Forelimb muscle (tissue), 1 donor: ENCODE measurements around the gene ACY1. TPM values are rescaled to one million over a fixed set of nuclear protein-coding genes. Genes with fewer than 3 reads are reported as not detected.

ENCODE experiments used
- DNase-seq: peaks from one replicate; pipeline ENCODE4 v3.0.0-alpha.2; 2013; ENCODE audit warnings: low read depth
- polyA plus RNA-seq: library from polyadenylated mRNA; unstranded; fragments of 120-200 nt; gene quantifications from one replicate; pipeline ENCODE4 v1.2.1, GENCODE V29; 2013; ENCODE audit not compliant: insufficient read length

The ACY1 gene
- polyA plus RNA-seq, 1 donor = 12.9 TPM

GRCh38 chr3:51963951-51964451, 19.3 kb upstream of the ACY1 start:
- DNase-seq = no peak

- no peak for DNase-seq
Observed at GRCh38 chr3:51964521-51964920, 18.8 kb upstream of the ACY1 start.

- DNase-seq = no peak
Observed at GRCh38 chr3:51966016-51966415, 17.3 kb upstream of the ACY1 start.

GRCh38 chr3:51966486-51966885, 16.8 kb upstream of the ACY1 start:
- no peak for DNase-seq

- DNase-seq = no peak
Observed at GRCh38 chr3:51966922-51967383, 16.4 kb upstream of the ACY1 start.

- DNase-seq = no peak
Observed at GRCh38 chr3:51967384-51968169, 15.8 kb upstream of the ACY1 start, which contains the start of gene PCBP4. PCBP4 (minus strand) TSS chr3:51967454; CDS start chr3:51961240, 6,214 bp downstream.

- DNase-seq = no peak
Observed at GRCh38 chr3:51968170-51968775, 15.1 kb upstream of the ACY1 start.

GRCh38 chr3:51968883-51969678, 14.3 kb upstream of the ACY1 start:
- DNase-seq = no peak

GRCh38 chr3:51969841-51970240, 13.5 kb upstream of the ACY1 start:
- DNase-seq = no peak

GRCh38 chr3:51970606-51971300, 12.6 kb upstream of the ACY1 start:
- DNase-seq = no peak

GRCh38 chr3:51971350-51971749, 12.0 kb upstream of the ACY1 start:
- no peak for DNase-seq

- no peak for DNase-seq
Observed at GRCh38 chr3:51974277-51974962, 8.9 kb upstream of the ACY1 start.

- no peak for DNase-seq
Observed at GRCh38 chr3:51974963-51975851, 8.1 kb upstream of the ACY1 start, which contains the start of gene ABHD14A. ABHD14A (plus strand) TSS chr3:51975064; CDS start chr3:51975136, 72 bp downstream.

- no peak for DNase-seq
Observed at GRCh38 chr3:51975852-51976549, 7.3 kb upstream of the ACY1 start.

GRCh38 chr3:51977446-51978142, 5.7 kb upstream of the ACY1 start:
- no peak for DNase-seq

GRCh38 chr3:51978143-51978502, 5.2 kb upstream of the ACY1 start:
- no peak for DNase-seq

GRCh38 chr3:51980253-51980652, 3.1 kb upstream of the ACY1 start:
- no peak for DNase-seq

- DNase-seq = no peak
Observed at GRCh38 chr3:51982352-51982837, 940 bp upstream of the ACY1 start.
